PC-9 (cell line): ENCODE data around the gene NELFCD.

Source experiments
- CTCF ChIP-seq: fragments of 200-600 bp; sonication (generic); conservative IDR thresholded peaks from 2 replicates; pipeline ENCODE4 v1.6.1; 2017; ENCODE audit warnings: mixed run types, antibody characterized with exemption, mild to moderate bottlenecking, moderate library complexity
- EZH2 ChIP-seq: fragments of 200-600 bp; sonication (generic); IDR thresholded peaks from 2 replicates; pipeline ENCODE4 v1.8.0; 2017; ENCODE audit warnings: antibody characterized with exemption, low read depth

DNA sequence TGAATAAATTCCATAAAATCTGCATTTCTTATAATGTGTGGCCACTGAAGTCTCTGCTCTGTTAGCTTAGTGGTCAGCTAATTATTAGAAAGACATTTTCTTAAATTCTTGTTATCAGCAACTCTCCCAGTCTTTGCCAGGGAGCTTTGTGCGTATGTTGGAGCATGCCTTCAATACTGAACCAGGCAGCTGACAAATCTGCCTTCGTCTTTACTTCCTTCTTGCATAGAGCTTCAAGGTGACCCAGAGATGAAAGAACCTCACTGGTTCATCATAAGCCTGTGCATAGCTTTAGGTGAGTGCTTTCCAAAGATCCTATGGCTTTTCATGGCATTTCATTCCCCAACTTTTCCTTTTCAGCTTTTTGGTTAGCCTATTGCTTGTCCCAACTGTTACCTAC, 43.0 kb upstream of the NELFCD start:
- no peak for TF ChIP-seq CTCF
- TF ChIP-seq EZH2 = no peak
